A549 (cell line): ENCODE results near the gene QKI. TPM values are rescaled to one million over a fixed set of nuclear protein-coding genes. Genes with fewer than 3 reads are reported as not detected.

Source experiments
- ATAC-seq, 2 experiments: fragments of 200-7000 bp in 1 of 2; fragments of >200 bp in 1 of 2; cut with Nextera tagmentation in 1 of 2; cut with Tn5 transposase in 1 of 2; 3 replicates each; pipeline versions ENCODE4 v1.8.0 to v1.9.1; 2018 to 2020; ENCODE audit warnings: mild to moderate bottlenecking in 1 of 2, moderate library complexity in 1 of 2
- CTCF ChIA-PET: fragments of 300-600 bp; sonication (Branson Sonifier 250); formaldehyde crosslinking; extraction: SDS; loops from one replicate; lab custom pipeline; 2021; ENCODE audit warnings: antibody characterized with exemption, inconsistent platforms; lab: Yijun Ruan, JAX
- POLR2A ChIA-PET: fragments of 350-600 bp; formaldehyde crosslinking; extraction: SDS; loops from one replicate; lab custom pipeline; 2021; ENCODE audit warnings: antibody characterized with exemption, inconsistent platforms; lab: Yijun Ruan, JAX
- DNase-seq, 2 experiments: peaks; one replicate each; pipeline versions ENCODE4 v3.0.0 to v3.0.0-alpha.2; 2011 to 2016; ENCODE audit warnings: low read depth in 1 of 2, low spot score in 1 of 2
- FAIRE-seq: peaks from 2 replicates; lab custom pipeline; 2011; peaks lifted over from hg19 to GRCh38; lab: Jason Lieb, UNC
- H3K27ac ChIP-seq, 2 experiments: fragments of >200 bp; sonication (Bioruptor Twin); formaldehyde crosslinking; 3 replicates each; pipeline ENCODE4 v1.5.1; 2016 to 2017
- H3K4me1 ChIP-seq: fragments of >200 bp; sonication (Bioruptor Twin); formaldehyde crosslinking; 3 replicates; pipeline ENCODE4 v1.6.1; 2016
- H3K4me2 ChIP-seq: fragments of >200 bp; sonication (Bioruptor Twin); formaldehyde crosslinking; 3 replicates; pipeline ENCODE4 v1.6.1; 2016
- H3K4me3 ChIP-seq: fragments of >200 bp; sonication (Bioruptor Twin); formaldehyde crosslinking; 3 replicates; pipeline ENCODE4 v1.5.1; 2016
- H3K9me3 ChIP-seq: fragments of >200 bp; sonication (Bioruptor Twin); formaldehyde crosslinking; 3 replicates; pipeline ENCODE4 v1.6.1; 2016
- BHLHE40 ChIP-seq: IDR thresholded peaks from 2 replicates; pipeline ENCODE4 v1.6.1; 2012; ENCODE audit warnings: low read depth, low read length, inconsistent platforms
- EHMT2 ChIP-seq: fragments of 200-600 bp; sonication (generic); IDR thresholded peaks from 2 replicates; pipeline ENCODE4 v1.6.1; 2016; ENCODE audit warnings: antibody characterized with exemption, low read depth, mild to moderate bottlenecking, moderate library complexity
- ESRRA ChIP-seq: fragments of 150-350 bp; IDR thresholded peaks from 2 replicates; pipeline ENCODE4 v1.6.1; 2014; ENCODE audit warnings: mild to moderate bottlenecking, low read length, borderline replicate concordance
- FOXS1 ChIP-seq: fragments of 250-450 bp; sonication (Bioruptor Pico); IDR thresholded peaks from 2 replicates; pipeline ENCODE4 v1.5.0; 2020; ENCODE audit warnings: mild to moderate bottlenecking, moderate library complexity
- GATA3 ChIP-seq: IDR thresholded peaks from 2 replicates; pipeline ENCODE4 v1.6.1; 2012; ENCODE audit warnings: borderline replicate concordance
- HEYL ChIP-seq: fragments of 250-450 bp; sonication (Bioruptor Pico); IDR thresholded peaks from 2 replicates; pipeline ENCODE4 v1.8.0; 2021; ENCODE audit warnings: mild to moderate bottlenecking, moderate library complexity
- HOXA7 ChIP-seq: fragments of 250-450 bp; sonication (Bioruptor Pico); IDR thresholded peaks from 2 replicates; pipeline ENCODE4 v1.5.0; 2020; ENCODE audit warnings: mild to moderate bottlenecking, moderate library complexity
- HOXB5 ChIP-seq: fragments of 250-450 bp; sonication (Bioruptor Pico); IDR thresholded peaks from 2 replicates; pipeline ENCODE4 v1.5.0; 2020; ENCODE audit warnings: mild to moderate bottlenecking, moderate library complexity
- KDM1A ChIP-seq: fragments of 200-600 bp; sonication (generic); IDR thresholded peaks from 2 replicates; pipeline ENCODE4 v1.6.1; 2016; ENCODE audit warnings: low read depth, mild to moderate bottlenecking
- KDM5A ChIP-seq: fragments of 200-600 bp; sonication (generic); IDR thresholded peaks from 2 replicates; pipeline ENCODE4 v1.6.1; 2016; ENCODE audit warnings: antibody characterized with exemption, mild to moderate bottlenecking
- MYC ChIP-seq: IDR thresholded peaks from 2 replicates; pipeline ENCODE4 v1.6.1; 2012; ENCODE audit warnings: mild to moderate bottlenecking, inconsistent platforms, low read length, improper control_type of control experiment, borderline replicate concordance
- PHF8 ChIP-seq: fragments of 200-600 bp; sonication (generic); IDR thresholded peaks from 2 replicates; pipeline ENCODE4 v1.6.1; 2016; ENCODE audit warnings: low read depth, mild to moderate bottlenecking, antibody characterized with exemption, moderate library complexity, borderline replicate concordance
- POLR2AphosphoS2 ChIP-seq: conservative IDR thresholded peaks from 2 replicates; pipeline ENCODE4 v1.6.1; 2012; ENCODE audit warnings: low read length, improper control_type of control experiment, inconsistent platforms
- RARB ChIP-seq: fragments of 250-450 bp; sonication (Bioruptor Pico); IDR thresholded peaks from 2 replicates; pipeline ENCODE4 v1.8.0; 2021; ENCODE audit warnings: mild to moderate bottlenecking, moderate library complexity
- TP53 ChIP-seq: fragments of 250-450 bp; sonication (Bioruptor Pico); IDR thresholded peaks from 2 replicates; pipeline ENCODE4 v1.5.0; 2021; ENCODE audit warnings: mild to moderate bottlenecking, moderate library complexity
- ZSCAN20 ChIP-seq: fragments of 250-450 bp; sonication (Bioruptor Pico); IDR thresholded peaks from 2 replicates; pipeline ENCODE4 v1.8.0; 2022; ENCODE audit warnings: mild to moderate bottlenecking, moderate library complexity
- WGBS: methylation state at CpG from one replicate; pipeline ENCODE4 v1.1.6; 2017; ENCODE audit errors: missing lambda C conversion rate; 5-methylcytosine and 5-hydroxymethylcytosine counted together
- polyA plus RNA-seq, 4 experiments: library from polyadenylated mRNA; depleted of rRNA in 3 of 4; stranded (reverse); fragments of >200 nt; fragmentation: RNase III in 1 of 4; extraction: RNeasy Plus Mini Kit Qiagen cat#74134 plus additional on column Dnase treatment in 1 of 4; gene quantifications; 2 replicates in 3 of 4; 3 replicates in 1 of 4; pipeline ENCODE4 v1.2.3, GENCODE V29; 2011 to 2017
- TF ChIP-seq, protein P1 (sequence below): fragments of >200 bp; sonication (Bioruptor Twin); formaldehyde crosslinking; IDR thresholded peaks from 2 replicates; pipeline ENCODE4 v1.6.1; 2016
- TF ChIP-seq, protein P2 (sequence below): fragments of 250-450 bp; sonication (Bioruptor Pico); IDR thresholded peaks from 2 replicates; pipeline ENCODE4 v1.5.0; 2020; ENCODE audit warnings: low read depth, mild to moderate bottlenecking, moderate library complexity
- TF ChIP-seq, protein P3 (sequence below): IDR thresholded peaks from 2 replicates; pipeline ENCODE4 v1.6.1; 2012
- TF ChIP-seq, protein P4 (sequence below): fragments of 150-350 bp; IDR thresholded peaks from 2 replicates; pipeline ENCODE4 v1.6.1; 2014; ENCODE audit warnings: low read depth, mild to moderate bottlenecking, low read length
- TF ChIP-seq, protein P5 (sequence below): IDR thresholded peaks from 2 replicates; pipeline ENCODE4 v1.6.1; 2012; ENCODE audit warnings: low read depth, borderline replicate concordance

The QKI gene
- polyA plus RNA-seq, 2 of the 4 experiments (the other 2 are of a cell fraction): 71.9 to 98.2 TPM

DNA sequence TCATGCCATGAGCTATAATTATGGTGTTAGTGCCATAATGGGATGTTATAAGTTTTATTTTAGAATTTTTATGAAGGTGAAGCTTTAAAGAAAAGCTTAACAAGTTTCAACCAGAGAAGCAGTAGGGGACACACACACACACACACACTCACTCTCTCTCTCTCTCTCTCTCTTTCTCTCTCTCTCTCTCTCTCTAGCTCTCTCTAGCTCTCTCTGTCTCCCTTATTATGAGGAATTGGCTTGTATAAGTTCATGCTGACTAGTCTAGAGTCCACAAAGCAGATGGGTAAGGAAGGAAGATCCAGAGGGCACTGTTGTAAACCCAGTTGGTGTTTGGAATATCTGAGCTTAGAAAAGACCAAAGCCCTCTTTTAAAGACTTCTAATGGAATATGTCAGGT is 102.4 kb downstream of the QKI start (continued):
- TF ChIP-seq, protein P1, sequence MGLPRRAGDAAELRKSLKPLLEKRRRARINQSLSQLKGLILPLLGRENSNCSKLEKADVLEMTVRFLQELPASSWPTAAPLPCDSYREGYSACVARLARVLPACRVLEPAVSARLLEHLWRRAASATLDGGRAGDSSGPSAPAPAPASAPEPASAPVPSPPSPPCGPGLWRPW: no peak
- TF ChIP-seq HOXA7 (CRISPR knock-in tag) (no peak), EHMT2 (no peak), ESRRA (no peak), POLR2AphosphoS2 (no peak), GATA3 (no peak)

DNA sequence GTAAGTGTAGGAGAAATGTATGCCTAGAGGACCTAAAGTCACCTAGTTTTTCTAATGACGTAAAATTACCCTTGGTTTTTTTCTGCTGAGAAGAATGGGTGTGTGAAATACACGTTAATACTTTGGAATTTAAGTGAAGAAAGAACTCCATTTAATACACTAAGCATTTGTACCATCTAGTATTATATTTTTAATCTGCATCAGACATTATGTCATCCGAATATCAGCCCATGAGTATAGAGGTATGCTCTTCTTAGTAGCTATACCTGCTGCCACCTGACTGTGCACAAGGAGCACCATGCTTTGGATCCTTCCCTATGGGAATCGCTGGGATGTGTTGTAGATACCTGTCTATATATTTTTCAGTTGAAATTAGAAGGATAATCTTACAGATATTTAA is 106.4 kb downstream of the QKI start:
- TF ChIP-seq ZSCAN20 (CRISPR knock-in tag) (no peak), HEYL (CRISPR knock-in tag) (no peak), RARB (no peak), BHLHE40 (no peak), TP53 (CRISPR knock-in tag) (no peak)
- TF ChIP-seq, protein P2, sequence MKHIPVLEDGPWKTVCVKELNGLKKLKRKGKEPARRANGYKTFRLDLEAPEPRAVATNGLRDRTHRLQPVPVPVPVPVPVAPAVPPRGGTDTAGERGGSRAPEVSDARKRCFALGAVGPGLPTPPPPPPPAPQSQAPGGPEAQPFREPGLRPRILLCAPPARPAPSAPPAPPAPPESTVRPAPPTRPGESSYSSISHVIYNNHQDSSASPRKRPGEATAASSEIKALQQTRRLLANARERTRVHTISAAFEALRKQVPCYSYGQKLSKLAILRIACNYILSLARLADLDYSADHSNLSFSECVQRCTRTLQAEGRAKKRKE (CRISPR knock-in tag): no peak
- TF ChIP-seq, protein P3, sequence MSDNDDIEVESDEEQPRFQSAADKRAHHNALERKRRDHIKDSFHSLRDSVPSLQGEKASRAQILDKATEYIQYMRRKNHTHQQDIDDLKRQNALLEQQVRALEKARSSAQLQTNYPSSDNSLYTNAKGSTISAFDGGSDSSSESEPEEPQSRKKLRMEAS: no peak
- Histone ChIP-seq H3K4me2 (no peak overlapping the region), H3K9me3 (no peaks in the 10 kb centered on the region), H3K27ac (no peak overlapping the region), H3K4me3 (no peak overlapping the region), H3K4me1 (peaks cover 6% of the 10 kb centered on the region)
- ChIA-PET CTCF (no interaction called here), POLR2A (no interaction called here)
- WGBS: 94% methylated on average over 4 of the region's 4 CpGs
- ATAC-seq (no peak), FAIRE-seq (no peak), DNase-seq (no peak)

DNA sequence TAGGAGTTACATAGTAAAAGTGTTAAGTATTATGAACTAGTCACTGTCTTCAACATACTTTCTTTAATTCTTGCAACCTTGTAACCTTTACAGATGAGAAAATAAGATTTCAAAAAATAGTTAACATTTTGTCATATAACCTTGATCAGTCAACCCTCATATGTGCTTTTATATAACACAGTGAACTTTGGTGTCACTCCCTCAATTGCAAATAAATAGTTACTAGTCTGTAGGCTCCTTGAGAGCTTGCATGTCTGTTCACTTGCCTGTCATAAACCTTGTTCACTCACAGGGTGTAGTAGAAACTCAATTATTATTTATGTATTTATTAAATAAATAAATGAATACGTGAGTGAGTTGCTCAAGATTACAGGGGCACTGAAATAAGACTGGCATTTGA is 107.5 kb downstream of the QKI start:
- Histone ChIP-seq H3K27ac (no peak overlapping the region), H3K9me3 (no peaks in the 10 kb centered on the region), H3K4me1 (peaks cover 17% of the 10 kb centered on the region), H3K4me3 (no peak overlapping the region), H3K4me2 (no peak overlapping the region)
- ChIA-PET POLR2A (no interaction called here), CTCF (no interaction called here)
- TF ChIP-seq, protein P4, sequence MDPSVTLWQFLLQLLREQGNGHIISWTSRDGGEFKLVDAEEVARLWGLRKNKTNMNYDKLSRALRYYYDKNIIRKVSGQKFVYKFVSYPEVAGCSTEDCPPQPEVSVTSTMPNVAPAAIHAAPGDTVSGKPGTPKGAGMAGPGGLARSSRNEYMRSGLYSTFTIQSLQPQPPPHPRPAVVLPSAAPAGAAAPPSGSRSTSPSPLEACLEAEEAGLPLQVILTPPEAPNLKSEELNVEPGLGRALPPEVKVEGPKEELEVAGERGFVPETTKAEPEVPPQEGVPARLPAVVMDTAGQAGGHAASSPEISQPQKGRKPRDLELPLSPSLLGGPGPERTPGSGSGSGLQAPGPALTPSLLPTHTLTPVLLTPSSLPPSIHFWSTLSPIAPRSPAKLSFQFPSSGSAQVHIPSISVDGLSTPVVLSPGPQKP: no peak
- TF ChIP-seq PHF8 (no peak), FOXS1 (CRISPR knock-in tag) (no peak), MYC (no peak), EHMT2 (no peak)
- 69% methylated on average over 1 of the region's 1 CpG for WGBS
- DNase-seq (no peak), ATAC-seq (no peak), FAIRE-seq (no peak)

DNA sequence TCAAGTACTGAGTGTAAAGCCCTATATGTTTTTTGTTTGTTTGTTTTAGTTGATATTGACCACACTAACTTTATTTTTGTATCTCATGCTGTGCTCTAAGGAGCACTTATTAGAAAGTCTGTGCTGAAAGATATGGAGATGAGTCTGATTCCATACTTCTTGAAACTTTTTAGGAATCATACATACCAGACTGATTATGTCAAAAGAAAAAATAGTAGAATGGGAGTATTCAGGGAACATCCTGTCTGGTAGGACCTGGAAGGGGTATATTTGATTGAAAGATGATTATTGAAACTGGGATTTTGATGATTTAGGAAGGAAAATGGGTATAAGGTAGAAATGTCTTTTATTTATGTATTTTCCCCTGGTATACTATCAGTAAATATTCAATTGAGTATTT is 111.4 kb downstream of the QKI start:
- TF ChIP-seq KDM5A: no peak
- no peak for TF ChIP-seq KDM1A
- no peak for TF ChIP-seq HOXB5
- TF ChIP-seq, protein P5, sequence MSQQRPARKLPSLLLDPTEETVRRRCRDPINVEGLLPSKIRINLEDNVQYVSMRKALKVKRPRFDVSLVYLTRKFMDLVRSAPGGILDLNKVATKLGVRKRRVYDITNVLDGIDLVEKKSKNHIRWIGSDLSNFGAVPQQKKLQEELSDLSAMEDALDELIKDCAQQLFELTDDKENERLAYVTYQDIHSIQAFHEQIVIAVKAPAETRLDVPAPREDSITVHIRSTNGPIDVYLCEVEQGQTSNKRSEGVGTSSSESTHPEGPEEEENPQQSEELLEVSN: no peak
- TF ChIP-seq, all 56 proteins: peak for 0
- DNase-seq (no peak), FAIRE-seq (no peak), ATAC-seq (no peak)
- H3K4me1 ChIP-seq: peaks cover 54% of the 10 kb centered on the region
- no peaks in the 10 kb centered on the region for H3K9me3 ChIP-seq
- H3K27ac ChIP-seq: peak overlapping the region in 1 of 2 experiments; percentile 31; a peak in 1 of 6 replicates
- CTCF ChIA-PET: no interaction called here
- H3K4me2 ChIP-seq: peak overlapping the region; percentile 40; the same call in 2 of the 3 replicates
- no peak overlapping the region for H3K4me3 ChIP-seq
- POLR2A ChIA-PET: no interaction called here
